HEK293T (cell line): ENCODE measurements around the gene ZFYVE21.

Source experiments
- CTCF ChIA-PET: fragments of 350-600 bp; formaldehyde crosslinking; extraction: SDS; loops from one replicate; lab custom pipeline; 2021; ENCODE audit warnings: antibody characterized with exemption, inconsistent platforms; lab: Yijun Ruan, JAX
- POLR2A ChIA-PET: fragments of 350-600 bp; formaldehyde crosslinking; extraction: SDS; loops from one replicate; lab custom pipeline; 2020; ENCODE audit warnings: antibody characterized with exemption, inconsistent platforms; lab: Yijun Ruan, JAX
- DNase-seq: peaks from one replicate; pipeline ENCODE4 v3.0.0; 2012; ENCODE audit warnings: mixed read lengths; ENCODE audit errors: extremely low spot score
- ARNT ChIP-seq: fragments of 450-650 bp; IDR thresholded peaks from 2 replicates; pipeline ENCODE4 v1.6.1; 2017; ENCODE audit warnings: mild to moderate bottlenecking
- BHLHE40 ChIP-seq: fragments of 450-650 bp; IDR thresholded peaks from 2 replicates; pipeline ENCODE4 v1.6.1; 2016; ENCODE audit warnings: mild to moderate bottlenecking, moderate library complexity, borderline replicate concordance
- CTBP1 ChIP-seq: fragments of 450-650 bp; IDR thresholded peaks from 2 replicates; pipeline ENCODE4 v1.6.1; 2016; ENCODE audit warnings: borderline replicate concordance
- ELF4 ChIP-seq: fragments of 450-650 bp; IDR thresholded peaks from 2 replicates; pipeline ENCODE4 v1.6.1; 2017; ENCODE audit warnings: antibody characterized with exemption
- FOXA1 ChIP-seq: fragments of 450-650 bp; IDR thresholded peaks from 2 replicates; pipeline ENCODE4 v1.6.1; 2016; ENCODE audit warnings: mild to moderate bottlenecking
- FOXK2 ChIP-seq: fragments of 450-650 bp; IDR thresholded peaks from 2 replicates; pipeline ENCODE4 v1.6.1; 2016; ENCODE audit warnings: mild to moderate bottlenecking
- FOXM1 ChIP-seq: fragments of 450-650 bp; IDR thresholded peaks from 2 replicates; pipeline ENCODE4 v1.6.1; 2017; ENCODE audit warnings: mild to moderate bottlenecking, borderline replicate concordance
- HDGF ChIP-seq: fragments of 450-650 bp; IDR thresholded peaks from 2 replicates; pipeline ENCODE4 v1.6.1; 2017; ENCODE audit warnings: antibody characterized with exemption, borderline replicate concordance
- L3MBTL2 ChIP-seq: fragments of 450-650 bp; conservative IDR thresholded peaks from 2 replicates; pipeline ENCODE4 v1.6.1; 2016; ENCODE audit warnings: mild to moderate bottlenecking
- LEF1 ChIP-seq: fragments of 450-650 bp; IDR thresholded peaks from 2 replicates; pipeline ENCODE4 v1.6.1; 2017; ENCODE audit warnings: mild to moderate bottlenecking, borderline replicate concordance
- NFRKB ChIP-seq: fragments of 450-650 bp; IDR thresholded peaks from 2 replicates; pipeline ENCODE4 v1.6.1; 2016; ENCODE audit warnings: mild to moderate bottlenecking, moderate library complexity
- PKNOX1 ChIP-seq: fragments of 450-650 bp; IDR thresholded peaks from 2 replicates; pipeline ENCODE4 v1.6.1; 2016
- SP1 ChIP-seq: fragments of 450-650 bp; IDR thresholded peaks from 2 replicates; pipeline ENCODE4 v1.6.1; 2017
- SUZ12 ChIP-seq: fragments of 450-650 bp; IDR thresholded peaks from 2 replicates; pipeline ENCODE4 v1.6.1; 2016; ENCODE audit warnings: mild to moderate bottlenecking
- TARDBP ChIP-seq: fragments of 450-650 bp; IDR thresholded peaks from 2 replicates; pipeline ENCODE4 v1.6.1; 2016
- ZNF384 ChIP-seq: fragments of 450-650 bp; IDR thresholded peaks from 2 replicates; pipeline ENCODE4 v1.6.1; 2016

Gene ZFYVE21

DNA sequence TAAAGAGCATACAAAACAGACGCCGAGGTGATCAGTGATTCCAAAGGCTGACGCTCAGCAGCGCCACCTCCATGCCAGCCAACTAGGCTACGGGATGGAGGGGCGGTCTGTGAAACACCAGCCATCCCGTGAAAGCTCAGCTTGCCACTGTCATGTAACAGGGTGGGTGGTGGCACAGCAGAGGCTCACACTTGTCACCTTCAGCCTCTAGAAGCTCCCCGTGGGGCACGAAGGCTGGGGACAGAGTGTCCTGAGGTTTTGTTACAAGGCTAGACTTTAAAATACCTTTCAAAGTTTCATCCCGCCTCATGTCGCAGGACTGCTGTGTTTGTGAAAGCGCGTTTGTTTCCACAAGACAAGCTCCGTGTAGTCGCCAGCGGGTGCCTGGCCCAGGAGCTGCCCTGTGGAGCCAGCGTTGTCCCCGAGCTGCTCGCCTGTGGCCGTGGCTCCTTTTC is 21.0 kb upstream of the ZFYVE21 start:
- DNase-seq: no peak
- CTCF ChIA-PET: no interaction called here
- no peak for TF ChIP-seq FOXM1
- TF ChIP-seq LEF1: no peak
- no peak for TF ChIP-seq SUZ12
- no peak for TF ChIP-seq L3MBTL2
- POLR2A ChIA-PET: interaction anchor here (1.0 to 1.4 kb wide), 3 partner anchors 10 to 21 kb away, joined by 3 to 4 read pairs (median 4); partner anchors contain the start of gene ZFYVE21

GRCh38 chr14:103695296-103696069 is 20.1 kb upstream of the ZFYVE21 start:
- ChIA-PET POLR2A (interaction anchor here (1.0 to 1.4 kb wide), 3 partner anchors 9 to 20 kb away, joined by 3 to 5 read pairs (median 4); partner anchors contain the start of genes XRCC3 and ZFYVE21), CTCF (interaction anchor here (0.7 kb wide), 1 partner anchor 95 kb away, joined by 3 read pairs; no protein-coding TSS in a partner anchor)
- TF ChIP-seq ELF4 (no peak), SP1 (no peak), TARDBP (no peak), ZNF384 (no peak), PKNOX1 (no peak), BHLHE40 (no peak), FOXK2 (no peak), FOXM1 (no peak), CTBP1 (no peak), LEF1 (no peak), SUZ12 (no peak), NFRKB (no peak), FOXA1 (no peak), HDGF (no peak), L3MBTL2 (no peak), ARNT (no peak)
- DNase-seq: no peak

GRCh38 chr14:103696070-103696402 is 19.6 kb upstream of the ZFYVE21 start:
- TF ChIP-seq LEF1 (no peak), PKNOX1 (no peak), CTBP1 (no peak), NFRKB (no peak), ARNT (no peak), SUZ12 (no peak), TARDBP (no peak), ELF4 (no peak), FOXM1 (no peak), FOXK2 (no peak)
- no peak for DNase-seq
- ChIA-PET POLR2A (interaction anchor here (1.1 to 1.9 kb wide), 2 partner anchors 10 to 20 kb away, joined by 4 to 5 read pairs; partner anchors contain the start of genes XRCC3 and ZFYVE21), CTCF (no interaction called here)

DNA sequence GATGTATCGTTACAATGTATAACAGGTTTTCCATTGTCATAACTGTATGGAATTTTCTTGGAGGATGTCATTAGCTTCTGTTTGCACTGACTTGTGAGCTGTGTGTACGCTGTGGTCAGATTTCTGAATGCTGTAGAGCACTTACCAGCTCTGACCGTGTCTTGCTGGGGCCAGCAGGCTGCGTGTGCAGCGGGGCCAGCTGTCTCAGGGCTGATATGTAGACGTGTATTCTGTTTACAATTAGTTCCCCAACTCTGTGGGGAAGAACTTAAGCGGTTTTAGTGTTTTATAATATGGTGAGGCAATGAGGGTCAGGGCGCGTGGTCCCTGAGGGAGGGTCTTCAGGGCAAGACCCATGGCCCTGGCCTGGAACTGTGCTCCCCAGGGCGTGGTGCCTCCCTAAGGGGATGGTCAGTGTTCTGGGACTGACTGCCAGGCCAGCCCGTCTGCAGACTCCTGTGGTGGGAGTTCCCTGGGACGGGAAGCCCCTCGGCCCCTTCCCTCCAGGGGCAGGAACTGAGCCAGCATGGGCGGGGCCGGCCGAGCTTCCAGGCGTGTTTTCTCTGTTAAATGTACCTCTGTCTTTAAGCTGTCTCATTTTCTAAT is 19.0 kb upstream of the ZFYVE21 start:
- ChIA-PET POLR2A (interaction anchor here (1.1 to 1.9 kb wide), 2 partner anchors 9 to 19 kb away, joined by 4 to 5 read pairs; partner anchors contain the start of genes XRCC3 and ZFYVE21), CTCF (no interaction called here)
- TF ChIP-seq TARDBP (no peak), CTBP1 (no peak), FOXM1 (no peak), NFRKB (no peak), BHLHE40 (no peak), HDGF (no peak), ELF4 (no peak), LEF1 (no peak), FOXA1 (no peak), SP1 (no peak), ARNT (no peak), ZNF384 (no peak), L3MBTL2 (no peak), SUZ12 (no peak), FOXK2 (no peak), PKNOX1 (no peak)
- no peak for DNase-seq

GRCh38 chr14:103697206-103697602 is 18.4 kb upstream of the ZFYVE21 start:
- ChIA-PET CTCF (interaction anchor here (0.6 kb wide), 1 partner anchor 111 kb away, joined by 11 read pairs; no protein-coding TSS in a partner anchor), POLR2A (interaction anchor here (1.9 kb wide), 1 partner anchor 9 kb away, joined by 4 read pairs; no protein-coding TSS in a partner anchor)
- no peak for DNase-seq
- TF ChIP-seq FOXA1 (no peak), BHLHE40 (no peak), ELF4 (no peak), HDGF (no peak), NFRKB (no peak), CTBP1 (no peak), SP1 (no peak), L3MBTL2 (no peak), LEF1 (no peak), FOXK2 (no peak), PKNOX1 (no peak), SUZ12 (no peak), ARNT (no peak), FOXM1 (no peak), ZNF384 (no peak), TARDBP (no peak)
